GM12872 (cell line): Measurements from ENCODE around the gene PLEKHA7.

Experiments used
- CTCF ChIP-seq: IDR thresholded peaks from 3 replicates; pipeline ENCODE4 v1.5.1; 2011; ENCODE audit warnings: low read depth, mild to moderate bottlenecking, low read length, moderate library complexity; ENCODE audit not compliant: insufficient read depth

Gene PLEKHA7

DNA sequence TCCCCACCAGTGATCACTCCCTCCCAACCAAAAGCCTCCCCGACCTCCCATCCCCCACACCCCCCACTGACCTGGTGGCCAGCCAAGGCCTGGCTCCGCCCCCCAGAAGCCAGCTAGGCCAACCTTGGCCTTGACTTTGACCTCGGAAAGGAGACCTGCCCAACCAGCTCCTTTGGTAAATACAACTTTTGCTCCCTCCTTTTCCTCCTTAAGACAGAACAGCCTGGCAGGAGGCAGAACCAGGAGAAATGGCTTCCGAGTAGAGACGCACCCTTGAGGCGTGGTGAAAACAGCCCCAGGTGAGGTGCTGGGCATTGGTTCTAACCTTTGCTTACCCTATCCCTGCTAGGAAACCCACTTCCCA lies 27.0 kb downstream of the PLEKHA7 start:
- TF ChIP-seq CTCF, result no peak

GRCh38 chr11:16986434-16987204 lies 27.6 kb downstream of the PLEKHA7 start:
- no peak for TF ChIP-seq CTCF

DNA sequence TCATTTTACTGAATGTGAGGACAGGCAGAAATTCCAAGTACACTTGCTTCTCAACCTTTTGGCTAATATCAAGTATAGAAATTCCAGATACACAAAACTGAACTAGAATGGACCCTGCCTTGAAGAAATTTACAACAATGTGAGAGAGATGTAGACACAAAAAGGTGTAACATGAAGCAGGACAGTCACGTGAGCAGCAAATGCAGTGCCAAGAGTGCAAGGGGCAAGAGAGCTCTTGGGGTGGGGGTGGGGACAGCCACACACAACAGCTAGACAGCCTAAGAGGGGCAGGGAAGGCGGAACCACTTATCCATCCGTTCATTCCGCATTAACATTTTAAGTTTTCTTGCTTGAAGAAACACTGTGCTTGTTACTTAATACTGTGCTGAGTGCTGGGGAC lies 28.9 kb downstream of the PLEKHA7 start:
- TF ChIP-seq CTCF, result no peak

GRCh38 chr11:16984229-16984628 lies 30.0 kb downstream of the PLEKHA7 start:
- TF ChIP-seq CTCF, result no peak

GRCh38 chr11:16982809-16983208 lies 31.4 kb downstream of the PLEKHA7 start:
- TF ChIP-seq CTCF, result no peak

GRCh38 chr11:16982256-16982671 lies 31.9 kb downstream of the PLEKHA7 start:
- no peak for TF ChIP-seq CTCF

DNA sequence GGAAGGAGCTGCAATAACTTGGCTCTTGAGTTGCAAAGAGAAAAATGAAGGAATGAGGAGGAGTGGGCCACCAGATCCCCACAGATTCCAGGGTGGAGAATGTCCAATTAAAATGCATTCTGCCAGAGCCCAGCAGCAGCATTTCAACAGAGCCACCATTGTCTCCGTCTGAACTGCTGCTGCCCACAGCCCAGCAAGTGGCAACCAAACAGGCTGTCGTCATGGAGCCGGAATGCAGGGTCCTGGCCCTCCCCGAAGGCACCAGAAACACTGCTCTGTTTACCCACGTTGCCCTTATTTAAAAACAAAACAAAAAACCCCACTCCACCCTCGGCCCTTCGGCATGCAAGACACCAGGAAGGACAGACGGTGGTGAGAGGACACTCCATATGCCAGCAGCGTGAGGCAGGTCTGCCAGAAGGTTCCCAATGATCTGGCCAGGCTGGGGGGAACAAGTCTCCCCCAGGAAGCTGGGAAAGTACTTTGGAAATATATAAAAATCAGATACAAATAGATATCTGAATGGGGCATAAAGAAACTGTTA lies 32.5 kb downstream of the PLEKHA7 start:
- TF ChIP-seq CTCF, result no peak
